Neural cell (in vitro differentiated cells): ENCODE data around the gene MICU1.

Source experiments
- CTCF ChIP-seq: fragments of 450-650 bp; IDR thresholded peaks from 2 replicates; pipeline ENCODE4 v1.5.1; 2014; ENCODE audit warnings: antibody characterized with exemption, mild to moderate bottlenecking, moderate library complexity; ENCODE audit not compliant: poor library complexity, severe bottlenecking
- EZH2 ChIP-seq: fragments of 200-600, 300-800 bp; shearing (Covaris generic), sonication (generic); IDR thresholded peaks from 2 replicates; pipeline ENCODE4 v1.6.1; 2014; ENCODE audit warnings: antibody characterized with exemption, low read length, borderline replicate concordance, mild to moderate bottlenecking; ENCODE audit not compliant: insufficient read depth, poor library complexity, severe bottlenecking
- TAF1 ChIP-seq: IDR thresholded peaks from 2 replicates; pipeline ENCODE4 v1.6.1; 2012; ENCODE audit warnings: low read depth

- no peak for TF ChIP-seq CTCF
- TF ChIP-seq EZH2 = no peak
- TF ChIP-seq TAF1 = no peak
Observed at GRCh38 chr10:72649291-72649690, 23.4 kb upstream of the MICU1 start.
